Thoracic aorta (tissue), 2 donors: Measurements from ENCODE around the gene CASQ2. TPM values are rescaled to one million over a fixed set of nuclear protein-coding genes. Genes with fewer than 3 reads are reported as not detected.
A peak's percentile ranks its signal among the peaks of the same experiment; 100 is the strongest.

Experiments used
- ATAC-seq: fragments of 150-250 bp; one replicate; pipeline ENCODE4 v1.8.0; 2017; ENCODE audit warnings: low read depth; ENCODE audit not compliant: insufficient number of reproducible peaks, low FRiP score
- DNase-seq: peaks from one replicate; pipeline ENCODE4 v3.0.0-alpha.2; 2020; ENCODE audit warnings: low spot score
- H3K27ac ChIP-seq, 2 donors: fragments of 200-600 bp; sonication (generic); 1 replicate in 1 of 2; 2 replicates in 1 of 2; pipeline ENCODE4 v1.5.1; 2016; ENCODE audit warnings: mild to moderate bottlenecking in 2 of 2, moderate library complexity in 2 of 2
- H3K27me3 ChIP-seq: fragments of 200-600 bp; sonication (generic); replicated peaks from 2 replicates; pipeline ENCODE4 v1.6.0; 2016; ENCODE audit warnings: mild to moderate bottlenecking; ENCODE audit not compliant: insufficient read depth
- H3K36me3 ChIP-seq: fragments of 200-600 bp; sonication (generic); one replicate; pipeline ENCODE4 v1.5.1; 2016
- H3K4me1 ChIP-seq, 2 donors: fragments of 200-600 bp; sonication (generic); 1 replicate in 1 of 2; 2 replicates in 1 of 2; pipeline versions ENCODE4 v1.5.1 to v1.6.0; 2016; ENCODE audit warnings: low read depth in 2 of 2, mild to moderate bottlenecking in 1 of 2; ENCODE audit not compliant: control insufficient read depth in 1 of 2
- H3K4me3 ChIP-seq: fragments of 200-600 bp; sonication (generic); 2 replicates; pipeline ENCODE4 v1.5.1; 2016; ENCODE audit warnings: mild to moderate bottlenecking
- H3K9me3 ChIP-seq: fragments of 200-600 bp; sonication (generic); 2 replicates; pipeline ENCODE4 v1.5.1; 2016
- total RNA-seq, 2 donors: library from RNA; depleted of rRNA; stranded (reverse); fragments of >200 nt; gene quantifications; one replicate each; pipeline versions ENCODE4 v1.1.0 to v1.2.3, GENCODE V29; 2016
- TF ChIP-seq, protein P1 (sequence below): fragments of 200-600 bp; sonication (generic); IDR thresholded peaks from one replicate; pipeline ENCODE4 v1.5.1; 2019; ENCODE audit warnings: antibody characterized with exemption

CASQ2 gene
- total RNA-seq, 2 donors from 2014 or later: 6.6 to 12.5 TPM

- Histone ChIP-seq H3K4me3 (no peak overlapping the region), H3K27ac (no peak overlapping the region), H3K36me3 (no peaks in the 10 kb centered on the region), H3K4me1 (peaks cover 0 to 26% of the 10 kb centered on the region in 2 donors), H3K9me3 (no peaks in the 10 kb centered on the region), H3K27me3 (no peaks in the 10 kb centered on the region)
- TF ChIP-seq, protein P1, sequence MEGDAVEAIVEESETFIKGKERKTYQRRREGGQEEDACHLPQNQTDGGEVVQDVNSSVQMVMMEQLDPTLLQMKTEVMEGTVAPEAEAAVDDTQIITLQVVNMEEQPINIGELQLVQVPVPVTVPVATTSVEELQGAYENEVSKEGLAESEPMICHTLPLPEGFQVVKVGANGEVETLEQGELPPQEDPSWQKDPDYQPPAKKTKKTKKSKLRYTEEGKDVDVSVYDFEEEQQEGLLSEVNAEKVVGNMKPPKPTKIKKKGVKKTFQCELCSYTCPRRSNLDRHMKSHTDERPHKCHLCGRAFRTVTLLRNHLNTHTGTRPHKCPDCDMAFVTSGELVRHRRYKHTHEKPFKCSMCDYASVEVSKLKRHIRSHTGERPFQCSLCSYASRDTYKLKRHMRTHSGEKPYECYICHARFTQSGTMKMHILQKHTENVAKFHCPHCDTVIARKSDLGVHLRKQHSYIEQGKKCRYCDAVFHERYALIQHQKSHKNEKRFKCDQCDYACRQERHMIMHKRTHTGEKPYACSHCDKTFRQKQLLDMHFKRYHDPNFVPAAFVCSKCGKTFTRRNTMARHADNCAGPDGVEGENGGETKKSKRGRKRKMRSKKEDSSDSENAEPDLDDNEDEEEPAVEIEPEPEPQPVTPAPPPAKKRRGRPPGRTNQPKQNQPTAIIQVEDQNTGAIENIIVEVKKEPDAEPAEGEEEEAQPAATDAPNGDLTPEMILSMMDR: no peak
- ATAC-seq (no peak), DNase-seq (no peak)
Measured at GRCh38 chr1:115753361-115753760, 15.2 kb downstream of the CASQ2 start.

- Histone ChIP-seq H3K27me3 (no peaks in the 10 kb centered on the region), H3K4me3 (no peak overlapping the region), H3K4me1 (peaks cover 0 to 17% of the 10 kb centered on the region in 2 donors), H3K36me3 (no peaks in the 10 kb centered on the region), H3K9me3 (no peaks in the 10 kb centered on the region), H3K27ac (no peak overlapping the region)
- DNase-seq: no peak
- TF ChIP-seq, protein P1: no peak
- peak; percentile 62 for ATAC-seq
Measured at GRCh38 chr1:115748401-115749150, 19.9 kb downstream of the CASQ2 start.

- Histone ChIP-seq H3K36me3 (no peaks in the 10 kb centered on the region), H3K4me3 (no peak overlapping the region), H3K27ac (no peak overlapping the region), H3K27me3 (no peaks in the 10 kb centered on the region), H3K9me3 (no peaks in the 10 kb centered on the region), H3K4me1 (peaks cover 0 to 13% of the 10 kb centered on the region in 2 donors)
- DNase-seq (no peak), ATAC-seq (no peak)
- TF ChIP-seq, protein P1: no peak
Measured at GRCh38 chr1:115746021-115746690, 22.4 kb downstream of the CASQ2 start.

DNA sequence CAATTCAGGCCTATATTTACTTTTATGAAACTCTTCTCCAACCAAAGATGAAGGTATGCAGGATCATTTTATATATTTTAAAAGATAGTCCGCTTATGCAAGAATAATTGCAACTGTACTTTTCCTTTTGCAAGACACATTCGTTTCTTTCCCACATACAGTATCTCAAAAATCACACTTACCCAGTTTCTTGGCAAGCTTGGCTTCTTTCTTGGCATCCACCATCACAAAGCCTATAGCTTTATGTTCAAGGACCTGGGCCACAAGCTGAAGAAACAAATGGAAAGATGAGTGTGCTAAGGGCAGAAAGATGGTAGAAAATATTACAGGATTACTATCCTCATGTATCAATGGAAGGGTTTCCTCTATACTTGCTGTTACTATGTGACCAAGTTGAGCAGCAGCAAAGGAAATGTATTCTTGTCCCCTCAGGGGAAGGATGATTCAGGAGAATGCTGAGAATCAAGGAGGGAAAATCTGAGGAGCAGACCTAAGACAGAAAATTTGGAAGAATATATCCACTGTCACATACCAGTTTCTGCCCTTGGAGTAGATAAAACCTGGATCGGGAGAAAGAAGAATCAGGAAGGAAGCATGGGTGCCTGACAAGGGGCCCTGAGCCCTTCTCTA is 23.8 kb downstream of the CASQ2 start:
- no peak for ATAC-seq
- no peak overlapping the region for H3K4me3 ChIP-seq
- H3K27ac ChIP-seq: no peak overlapping the region
- no peaks in the 10 kb centered on the region for H3K27me3 ChIP-seq
- DNase-seq: no peak
- no peaks in the 10 kb centered on the region for H3K9me3 ChIP-seq
- peaks cover 0 to 13% of the 10 kb centered on the region in 2 donors for H3K4me1 ChIP-seq
- no peaks in the 10 kb centered on the region for H3K36me3 ChIP-seq
- TF ChIP-seq, protein P1: no peak

GRCh38 chr1:115740811-115741210 is 27.7 kb downstream of the CASQ2 start:
- no peak for DNase-seq
- no peaks in the 10 kb centered on the region for H3K9me3 ChIP-seq

More at GRCh38 chr1:115740811-115741210, 27.7 kb downstream of the CASQ2 start:
- Histone ChIP-seq H3K27me3 (no peaks in the 10 kb centered on the region), H3K4me3 (no peak overlapping the region), H3K36me3 (no peaks in the 10 kb centered on the region), H3K4me1 (no peaks in the 10 kb centered on the region), H3K27ac (no peak overlapping the region)
- ATAC-seq: no peak
- TF ChIP-seq, protein P1: no peak
